HG03575 (cell line): Measurements from ENCODE around the gene PIF1.

Experiments
- ATAC-seq: cut with Tn5 transposase; IDR thresholded peaks from one replicate; pipeline ENCODE4 v1.9.1; 2021; ENCODE audit not compliant: unreplicated experiment, insufficient number of reproducible peaks, low FRiP score; ENCODE audit errors: extremely low read depth

The PIF1 gene

GRCh38 chr15:64825431-64826294 lies at the start of gene PIF1:
TSS of gene PIF1 (minus strand) at chr15:64825647. CDS start at chr15:64824335, 1,312 bp downstream.
- ATAC-seq = peak; percentile 47

- ATAC-seq = no peak
Observed at GRCh38 chr15:64870353-64870752, 44.9 kb upstream of the PIF1 start.

GRCh38 chr15:64869501-64869900 lies 44.1 kb upstream of the PIF1 start:
- ATAC-seq = no peak

- no peak for ATAC-seq
Observed at GRCh38 chr15:64865998-64866520, 40.6 kb upstream of the PIF1 start.

GRCh38 chr15:64865126-64865997 lies 39.9 kb upstream of the PIF1 start:
- ATAC-seq = no peak

- no peak for ATAC-seq
Observed at GRCh38 chr15:64864068-64864467, 38.6 kb upstream of the PIF1 start.

- no peak for ATAC-seq
Observed at GRCh38 chr15:64862408-64862807, 37.0 kb upstream of the PIF1 start.

GRCh38 chr15:64861960-64862359 lies 36.5 kb upstream of the PIF1 start:
- ATAC-seq = no peak

GRCh38 chr15:64861331-64861730 lies 35.9 kb upstream of the PIF1 start:
- no peak for ATAC-seq

GRCh38 chr15:64859226-64859625 lies 33.8 kb upstream of the PIF1 start:
- no peak for ATAC-seq

GRCh38 chr15:64858021-64858575 lies 32.7 kb upstream of the PIF1 start:
- ATAC-seq = no peak

- ATAC-seq = no peak
Observed at GRCh38 chr15:64857421-64857820, 32.0 kb upstream of the PIF1 start.

- no peak for ATAC-seq
Observed at GRCh38 chr15:64856429-64857145, 31.1 kb upstream of the PIF1 start.

GRCh38 chr15:64855205-64855975 lies 29.9 kb upstream of the PIF1 start:
- ATAC-seq = no peak

- ATAC-seq = no peak
Observed at GRCh38 chr15:64854526-64854925, 29.1 kb upstream of the PIF1 start.

GRCh38 chr15:64854041-64854440 lies 28.6 kb upstream of the PIF1 start:
- no peak for ATAC-seq

GRCh38 chr15:64851503-64851840 lies 26.0 kb upstream of the PIF1 start:
- ATAC-seq = no peak

- no peak for ATAC-seq
Observed at GRCh38 chr15:64850778-64851502, 25.5 kb upstream of the PIF1 start.
